GM12891 (cell line): ENCODE data around the gene NCKAP5.

Experiments
- DNase-seq: peaks from one replicate; pipeline ENCODE4 v3.0.0; 2011; ENCODE audit warnings: low spot score; ENCODE audit not compliant: insufficient read length
- FAIRE-seq: peaks from 2 replicates; lab custom pipeline; 2011; peaks lifted over from hg19 to GRCh38; lab: Jason Lieb, UNC
- PAX5 ChIP-seq: IDR thresholded peaks from 2 replicates; pipeline ENCODE4 v1.6.1; 2011; ENCODE audit warnings: low read length, moderate library complexity, mild to moderate bottlenecking; ENCODE audit not compliant: insufficient read depth, severe bottlenecking
- POLR2A ChIP-seq: IDR thresholded peaks from 2 replicates; pipeline ENCODE4 v1.6.1; 2011; ENCODE audit warnings: low read depth, low read length, control low read depth
- POLR2AphosphoS5 ChIP-seq: IDR thresholded peaks from 2 replicates; pipeline ENCODE4 v1.6.1; 2011; ENCODE audit warnings: low read depth, low read length, control low read depth
- POU2F2 ChIP-seq: IDR thresholded peaks from 2 replicates; pipeline ENCODE4 v1.6.1; 2011; ENCODE audit warnings: low read depth, mild to moderate bottlenecking, control low read depth, low read length, moderate library complexity
- SPI1 ChIP-seq: IDR thresholded peaks from 2 replicates; pipeline ENCODE4 v1.6.1; 2011; ENCODE audit warnings: low read depth, low read length, control low read depth
- TAF1 ChIP-seq: IDR thresholded peaks from 2 replicates; pipeline ENCODE4 v1.6.1; 2011; ENCODE audit warnings: low read depth, low read length, control low read depth

NCKAP5 gene

GRCh38 chr2:133492719-133493380, 75.4 kb downstream of the NCKAP5 start:
- FAIRE-seq (no peak), DNase-seq (no peak)
- TF ChIP-seq PAX5: no peak
- TF ChIP-seq POLR2A: no peak
- no peak for TF ChIP-seq POLR2AphosphoS5
- no peak for TF ChIP-seq POU2F2
- TF ChIP-seq TAF1: no peak
- TF ChIP-seq SPI1: no peak

- DNase-seq (no peak), FAIRE-seq (no peak)
- TF ChIP-seq POLR2A (no peak), SPI1 (no peak), TAF1 (no peak), PAX5 (no peak), POU2F2 (no peak), POLR2AphosphoS5 (no peak)
Observed at GRCh38 chr2:133490411-133490980, 77.8 kb downstream of the NCKAP5 start.

GRCh38 chr2:133489641-133490410, 78.4 kb downstream of the NCKAP5 start:
- TF ChIP-seq POLR2AphosphoS5: no peak
- TF ChIP-seq TAF1: no peak
- TF ChIP-seq POU2F2: no peak
- TF ChIP-seq POLR2A: no peak

DNA sequence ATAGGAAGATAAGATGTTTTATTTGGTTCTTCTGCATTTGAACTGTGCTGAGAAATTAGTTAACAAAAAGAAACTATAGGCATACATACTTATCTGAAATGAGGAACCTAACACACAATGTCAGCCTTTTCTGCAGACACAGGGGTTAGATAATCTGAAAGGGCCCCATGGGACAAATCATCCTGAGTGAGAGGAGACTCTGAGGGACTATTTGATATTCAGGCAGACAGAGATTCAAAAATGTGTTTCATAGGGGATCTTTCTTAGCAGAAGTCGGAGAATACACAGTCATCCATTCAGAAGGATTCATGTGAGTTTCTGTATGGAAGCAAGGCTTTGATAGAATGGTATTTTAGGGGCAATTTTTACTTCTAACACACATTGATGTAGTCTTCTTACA, 79.1 kb downstream of the NCKAP5 start:
- TF ChIP-seq TAF1: no peak
- no peak for TF ChIP-seq POLR2AphosphoS5
- TF ChIP-seq SPI1: no peak
- TF ChIP-seq PAX5: no peak
- TF ChIP-seq POLR2A: no peak
- TF ChIP-seq POU2F2: no peak
- FAIRE-seq: no peak
- DNase-seq: no peak

More at GRCh38 chr2:133489641-133490410, 78.4 kb downstream of the NCKAP5 start:
- no peak for FAIRE-seq
- no peak for DNase-seq

DNA sequence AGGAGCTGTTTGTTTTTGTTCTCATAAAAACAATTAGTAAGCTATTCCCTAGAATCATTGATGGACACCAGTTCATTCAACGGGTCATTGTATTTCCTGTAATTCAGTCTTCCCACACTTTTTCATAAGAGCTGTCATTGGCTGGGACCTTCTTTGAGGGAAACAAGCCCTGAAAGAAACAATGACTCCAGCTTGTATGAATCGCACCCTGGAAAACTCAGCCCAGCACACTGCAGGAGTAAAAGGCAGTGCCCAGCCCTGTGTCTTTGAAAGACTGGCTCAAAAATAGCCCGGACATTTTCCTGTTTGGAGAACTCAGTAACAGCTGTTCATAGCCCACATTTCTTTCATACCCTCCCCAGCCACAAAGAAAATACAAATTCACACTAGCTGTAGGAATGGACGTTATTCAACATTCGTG, 81.5 kb downstream of the NCKAP5 start:
- FAIRE-seq (no peak), DNase-seq (no peak)
- TF ChIP-seq POLR2A: no peak
- TF ChIP-seq SPI1: no peak
- TF ChIP-seq POU2F2: no peak
- TF ChIP-seq POLR2AphosphoS5: no peak
- TF ChIP-seq PAX5: no peak
- TF ChIP-seq TAF1: no peak

GRCh38 chr2:133485868-133486267, 82.4 kb downstream of the NCKAP5 start:
- DNase-seq: no peak
- FAIRE-seq: no peak
- TF ChIP-seq POLR2AphosphoS5 (no peak), POLR2A (no peak), TAF1 (no peak), POU2F2 (no peak), PAX5 (no peak), SPI1 (no peak)

- no peak for DNase-seq
- TF ChIP-seq PAX5: no peak
- no peak for TF ChIP-seq SPI1
- TF ChIP-seq POU2F2: no peak
- no peak for TF ChIP-seq TAF1
- no peak for TF ChIP-seq POLR2AphosphoS5
- no peak for TF ChIP-seq POLR2A
- FAIRE-seq: no peak
Observed at GRCh38 chr2:133484784-133485183, 83.5 kb downstream of the NCKAP5 start.

DNA sequence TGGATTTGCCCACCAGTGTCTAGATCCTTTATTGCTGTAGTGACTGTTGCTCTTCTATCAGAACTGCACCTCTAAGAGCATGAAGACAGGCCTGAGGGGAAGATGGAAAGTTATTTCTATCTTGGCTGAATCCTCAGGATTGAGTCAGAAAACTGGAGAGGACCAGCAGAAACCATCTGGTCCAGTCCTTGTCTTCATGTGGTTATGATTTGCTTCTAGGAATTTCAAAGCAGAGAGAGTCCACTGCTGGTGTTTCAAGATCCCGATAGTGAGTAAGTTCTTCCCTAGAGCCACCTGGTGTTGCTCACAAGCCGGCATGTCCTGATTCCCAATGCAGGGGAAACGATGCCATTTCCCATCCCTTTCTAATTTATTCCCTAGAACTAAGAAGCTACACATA, 84.2 kb downstream of the NCKAP5 start:
- DNase-seq: no peak
- FAIRE-seq: no peak
- TF ChIP-seq POLR2A (no peak), POLR2AphosphoS5 (no peak), TAF1 (no peak), PAX5 (no peak), POU2F2 (no peak), SPI1 (no peak)

GRCh38 chr2:133483181-133483580, 85.1 kb downstream of the NCKAP5 start:
- DNase-seq (no peak), FAIRE-seq (no peak)
- TF ChIP-seq POLR2AphosphoS5: no peak
- TF ChIP-seq POLR2A: no peak
- TF ChIP-seq POU2F2: no peak
- TF ChIP-seq PAX5: no peak
- no peak for TF ChIP-seq TAF1
- TF ChIP-seq SPI1: no peak
